OCI-LY3 (cell line): Measurements from ENCODE around the gene NOS1AP.

ENCODE experiments used
- H2AFZ ChIP-seq: fragments of 200-600, 300-600 bp; shearing (Covaris generic); 2 replicates; pipeline ENCODE4 v1.6.0; 2014; ENCODE audit warnings: antibody characterized with exemption, low read depth, low read length
- H3K27ac ChIP-seq: fragments of 200-600, 300-600 bp; sonication (generic); 2 replicates; pipeline ENCODE4 v1.5.1; 2014; ENCODE audit warnings: mild to moderate bottlenecking, low read length, moderate library complexity, mixed read lengths
- H3K27me3 ChIP-seq: fragments of 200-600, 300-600 bp; sonication (generic); 2 replicates; pipeline ENCODE4 v1.6.1; 2014; ENCODE audit warnings: low read depth, low read length, mixed read lengths
- H3K36me3 ChIP-seq: fragments of 200-600, 300-600 bp; sonication (generic); replicated peaks from 2 replicates; pipeline ENCODE3; 2014; ENCODE audit warnings: low read depth, low read length, mixed read lengths
- H3K4me1 ChIP-seq: fragments of 300-600, 200-600 bp; sonication (generic); 2 replicates; pipeline ENCODE4 v1.6.1; 2014; ENCODE audit warnings: low read length, mixed read lengths
- H3K4me2 ChIP-seq: fragments of 200-600, 300-600 bp; sonication (generic); 2 replicates; pipeline ENCODE4 v1.6.1; 2014; ENCODE audit warnings: low read length, mixed read lengths
- H3K4me3 ChIP-seq: fragments of 300-600, 200-600 bp; sonication (generic); 2 replicates; pipeline ENCODE4 v1.5.1; 2014; ENCODE audit warnings: antibody characterized with exemption, mild to moderate bottlenecking, low read length, moderate library complexity
- H3K79me2 ChIP-seq: fragments of 300-600, 200-600 bp; shearing (Covaris generic); 2 replicates; pipeline ENCODE4 v1.6.1; 2014; ENCODE audit warnings: mild to moderate bottlenecking, low read length, mixed read lengths
- H3K9ac ChIP-seq: fragments of 300-600, 200-600 bp; shearing (Covaris generic); 2 replicates; pipeline ENCODE4 v1.6.0; 2014; ENCODE audit warnings: mild to moderate bottlenecking, low read length, moderate library complexity
- H3K9me3 ChIP-seq: fragments of 200-600, 300-600 bp; shearing (Covaris generic); 2 replicates; pipeline ENCODE4 v1.6.1; 2014; ENCODE audit warnings: low read length, mixed read lengths; ENCODE audit not compliant: insufficient read depth
- H4K20me1 ChIP-seq: fragments of 200-600, 300-600 bp; sonication (generic); 2 replicates; pipeline ENCODE4 v1.6.1; 2016; ENCODE audit warnings: low read length, mixed read lengths; ENCODE audit not compliant: insufficient read depth
- CTCF ChIP-seq: fragments of 200-600, 300-600 bp; sonication (generic); IDR thresholded peaks from 2 replicates; pipeline ENCODE4 v1.5.1; 2014; ENCODE audit warnings: antibody characterized with exemption, low read length, low read depth
- EZH2phosphoT487 ChIP-seq: fragments of 200-600 bp; shearing (Covaris generic); IDR thresholded peaks from 2 replicates; pipeline ENCODE4 v1.6.1; 2018; ENCODE audit warnings: antibody characterized with exemption, mixed run types, low read depth

NOS1AP gene

GRCh38 chr1:162285149-162285561 is 215.7 kb downstream of the NOS1AP start:
- no peaks in the 10 kb centered on the region for H4K20me1 ChIP-seq
- H3K4me3 ChIP-seq = no peak overlapping the region
- TF ChIP-seq CTCF = no peak
- TF ChIP-seq EZH2phosphoT487 = no peak
- no peaks in the 10 kb centered on the region for H3K79me2 ChIP-seq
- no peaks in the 10 kb centered on the region for H3K36me3 ChIP-seq
- no peak overlapping the region for H2AFZ ChIP-seq
- no peaks in the 10 kb centered on the region for H3K9me3 ChIP-seq
- H3K27ac ChIP-seq = no peak overlapping the region
- H3K27me3 ChIP-seq = peaks cover 64% of the 10 kb centered on the region
- no peaks in the 10 kb centered on the region for H3K4me1 ChIP-seq
- no peak overlapping the region for H3K9ac ChIP-seq
- H3K4me2 ChIP-seq = no peak overlapping the region

GRCh38 chr1:162291000-162291399 is 221.5 kb downstream of the NOS1AP start:
- H2AFZ ChIP-seq = no peak overlapping the region
- H4K20me1 ChIP-seq = no peaks in the 10 kb centered on the region
- no peaks in the 10 kb centered on the region for H3K4me1 ChIP-seq
- TF ChIP-seq CTCF (no peak), EZH2phosphoT487 (no peak)
- no peaks in the 10 kb centered on the region for H3K79me2 ChIP-seq
- H3K9ac ChIP-seq = no peak overlapping the region
- no peak overlapping the region for H3K4me2 ChIP-seq
- H3K9me3 ChIP-seq = no peaks in the 10 kb centered on the region
- H3K36me3 ChIP-seq = no peaks in the 10 kb centered on the region
- peaks cover 69% of the 10 kb centered on the region for H3K27me3 ChIP-seq
- no peak overlapping the region for H3K27ac ChIP-seq
- no peak overlapping the region for H3K4me3 ChIP-seq

GRCh38 chr1:162292422-162292849 is 222.9 kb downstream of the NOS1AP start:
- Histone ChIP-seq H3K9ac (no peak overlapping the region), H3K4me2 (no peak overlapping the region), H3K27ac (no peak overlapping the region), H3K9me3 (no peaks in the 10 kb centered on the region), H3K79me2 (no peaks in the 10 kb centered on the region), H3K4me1 (no peaks in the 10 kb centered on the region), H4K20me1 (no peaks in the 10 kb centered on the region), H3K27me3 (peaks cover 66% of the 10 kb centered on the region), H2AFZ (no peak overlapping the region), H3K4me3 (no peak overlapping the region), H3K36me3 (no peaks in the 10 kb centered on the region)
- TF ChIP-seq CTCF (no peak), EZH2phosphoT487 (no peak)

GRCh38 chr1:162293073-162293692 is 223.7 kb downstream of the NOS1AP start:
- Histone ChIP-seq H3K27ac (no peak overlapping the region), H4K20me1 (no peaks in the 10 kb centered on the region), H3K9me3 (no peaks in the 10 kb centered on the region), H3K4me1 (no peaks in the 10 kb centered on the region), H3K36me3 (no peaks in the 10 kb centered on the region), H3K4me2 (no peak overlapping the region), H3K9ac (no peak overlapping the region), H3K27me3 (peaks cover 66% of the 10 kb centered on the region), H3K4me3 (no peak overlapping the region), H3K79me2 (no peaks in the 10 kb centered on the region), H2AFZ (no peak overlapping the region)
- no peak for TF ChIP-seq EZH2phosphoT487
- TF ChIP-seq CTCF = no peak
